GM23338 (cell line): Measurements from ENCODE around the gene PDCD11. TPM values are rescaled to one million over a fixed set of nuclear protein-coding genes. Genes with fewer than 3 reads are reported as not detected.

ENCODE experiments used
- ATAC-seq: fragments of 200-7000 bp; cut with Tn5 transposase; 3 replicates; pipeline ENCODE4 v1.9.1; 2020
- DNase-seq: peaks from one replicate; pipeline ENCODE4 v3.0.0-alpha.2; 2015; ENCODE audit warnings: low spot score
- H2AFZ ChIP-seq: fragments of 200-600 bp; sonication (generic); 2 replicates; pipeline ENCODE4 v1.8.0; 2016; ENCODE audit warnings: antibody characterized with exemption, mild to moderate bottlenecking, moderate library complexity
- H3F3A ChIP-seq: fragments of 200-600 bp; sonication (generic); replicated peaks from 2 replicates; pipeline ENCODE4 v1.8.0; 2017; ENCODE audit warnings: antibody characterized with exemption, mixed run types, low read depth
- H3K27ac ChIP-seq: fragments of 200-600 bp; sonication (generic); 2 replicates; pipeline ENCODE4 v1.6.1; 2016; ENCODE audit warnings: low read depth
- H3K27me3 ChIP-seq: fragments of 200-600 bp; sonication (generic); 2 replicates; pipeline ENCODE4 v1.8.0; 2016; ENCODE audit warnings: mild to moderate bottlenecking, mixed run types, moderate library complexity; ENCODE audit not compliant: insufficient read depth
- H3K36me3 ChIP-seq: fragments of 200-600 bp; sonication (generic); 2 replicates; pipeline ENCODE4 v1.8.0; 2016; ENCODE audit warnings: mild to moderate bottlenecking; ENCODE audit not compliant: insufficient read depth
- H3K4me1 ChIP-seq: fragments of 200-600 bp; sonication (generic); 2 replicates; pipeline ENCODE4 v1.8.0; 2016; ENCODE audit warnings: mild to moderate bottlenecking, moderate library complexity; ENCODE audit not compliant: insufficient read depth
- H3K4me2 ChIP-seq: fragments of 200-600 bp; sonication (generic); 2 replicates; pipeline ENCODE4 v1.7.1; 2017; ENCODE audit warnings: mixed run types
- H3K4me3 ChIP-seq: fragments of 200-600 bp; sonication (generic); 2 replicates; pipeline ENCODE4 v1.6.1; 2016; ENCODE audit warnings: mixed run types
- H3K79me2 ChIP-seq: fragments of 200-600 bp; sonication (generic); replicated peaks from 2 replicates; pipeline ENCODE4 v1.8.0; 2017; ENCODE audit warnings: mild to moderate bottlenecking; ENCODE audit not compliant: insufficient read depth
- H3K9me2 ChIP-seq: fragments of 200-600 bp; sonication (generic); 2 replicates; pipeline ENCODE4 v1.8.0; 2017; ENCODE audit not compliant: insufficient read depth
- H4K20me1 ChIP-seq: fragments of 200-600 bp; sonication (generic); replicated peaks from 2 replicates; pipeline ENCODE4 v1.8.0; 2017; ENCODE audit warnings: mild to moderate bottlenecking; ENCODE audit not compliant: insufficient read depth
- H3K27ac Mint-ChIP-seq: 2 replicates; pipeline ENCODE4 v1.8.0; 2020; ENCODE audit warnings: inconsistent platforms, mild to moderate bottlenecking, moderate library complexity, mixed read lengths
- H3K27me3 Mint-ChIP-seq: 3 replicates; pipeline ENCODE4 v1.8.0; 2022; ENCODE audit warnings: low read depth, mild to moderate bottlenecking, moderate library complexity, mixed read lengths, inconsistent platforms; ENCODE audit not compliant: insufficient read depth, poor library complexity
- H3K36me3 Mint-ChIP-seq: 3 replicates; pipeline ENCODE4 v1.8.0; 2021; ENCODE audit warnings: low read depth, mild to moderate bottlenecking, inconsistent platforms, moderate library complexity, mixed read lengths
- H3K4me1 Mint-ChIP-seq: 3 replicates; pipeline ENCODE4 v1.8.0; 2020; ENCODE audit warnings: mild to moderate bottlenecking, inconsistent platforms, mixed read lengths
- H3K4me3 Mint-ChIP-seq: 3 replicates; pipeline ENCODE4 v1.8.0; 2021; ENCODE audit warnings: moderate library complexity, mild to moderate bottlenecking, inconsistent platforms, mixed read lengths
- H3K9me3 Mint-ChIP-seq: 3 replicates; pipeline ENCODE4 v1.8.0; 2020; ENCODE audit warnings: moderate library complexity, mild to moderate bottlenecking, inconsistent platforms, mixed read lengths
- CREB1 ChIP-seq: fragments of 250-450 bp; sonication (Bioruptor Pico); IDR thresholded peaks from 2 replicates; pipeline ENCODE4 v1.5.0; 2020; ENCODE audit warnings: low read depth, mild to moderate bottlenecking, moderate library complexity
- ETS1 ChIP-seq: IDR thresholded peaks from 2 replicates; pipeline ENCODE4 v1.6.1; 2016; ENCODE audit warnings: antibody characterized with exemption
- EZH2 ChIP-seq: fragments of 200-600 bp; sonication (generic); IDR thresholded peaks from one replicate; pipeline ENCODE4 v1.8.0; 2017; ENCODE audit warnings: antibody characterized with exemption, mild to moderate bottlenecking, low read depth; ENCODE audit not compliant: unreplicated experiment
- EZH2phosphoT487 ChIP-seq: fragments of 200-600 bp; sonication (generic); IDR thresholded peaks from one replicate; pipeline ENCODE4 v1.8.1; 2018; ENCODE audit warnings: antibody characterized with exemption; ENCODE audit not compliant: unreplicated experiment
- JUNB ChIP-seq: IDR thresholded peaks from one replicate; pipeline ENCODE4 v1.6.1; 2016; ENCODE audit warnings: antibody characterized with exemption; ENCODE audit not compliant: unreplicated experiment
- NANOG ChIP-seq: IDR thresholded peaks from 2 replicates; pipeline ENCODE4 v1.6.1; 2016; ENCODE audit warnings: antibody characterized with exemption, borderline replicate concordance
- POLR2AphosphoS5 ChIP-seq: IDR thresholded peaks from 2 replicates; pipeline ENCODE4 v1.6.1; 2016; ENCODE audit warnings: antibody characterized with exemption, low read depth
- REST ChIP-seq: IDR thresholded peaks from one replicate; pipeline ENCODE4 v1.6.1; 2018; ENCODE audit warnings: antibody characterized with exemption; ENCODE audit not compliant: unreplicated experiment
- STAT1 ChIP-seq: IDR thresholded peaks from one replicate; pipeline ENCODE4 v1.6.1; 2016; ENCODE audit warnings: antibody characterized with exemption; ENCODE audit not compliant: unreplicated experiment
- ZNF114 ChIP-seq: fragments of 250-450 bp; sonication (Bioruptor Pico); IDR thresholded peaks from 2 replicates; pipeline ENCODE4 v1.5.0; 2020; ENCODE audit warnings: mild to moderate bottlenecking, moderate library complexity
- ZNF331 ChIP-seq: fragments of 250-450 bp; sonication (Bioruptor Pico); IDR thresholded peaks from 2 replicates; pipeline ENCODE4 v1.5.0; 2020; ENCODE audit warnings: low read depth, mild to moderate bottlenecking, moderate library complexity
- polyA plus RNA-seq: library from polyadenylated mRNA; unstranded; fragments of >200 nt; fragmentation: Nextera tagmentation; extraction: Ambion mirVana; gene quantifications from 2 replicates; pipeline ENCODE4 v1.2.1, GENCODE V29; 2016
- total RNA-seq: library from RNA; depleted of rRNA; stranded (reverse); fragments of >200 nt; shearing (Covaris generic); gene quantifications from 2 replicates; pipeline ENCODE4 v1.2.3, GENCODE V29; 2014
- TF ChIP-seq, protein P1 (sequence below), 2 experiments: fragments of 200-600 bp in 1 of 2; sonication (generic) in 1 of 2; conservative IDR thresholded peaks; 2 replicates each; pipeline versions ENCODE4 v1.5.1 to v1.6.1; 2016 to 2017; ENCODE audit warnings: antibody characterized with exemption in 2 of 2, low read depth in 2 of 2, mild to moderate bottlenecking in 2 of 2, moderate library complexity in 1 of 2
- TF ChIP-seq, protein P2 (sequence below): fragments of 250-450 bp; sonication (Bioruptor Pico); IDR thresholded peaks from 2 replicates; pipeline ENCODE4 v1.5.0; 2020; ENCODE audit warnings: mild to moderate bottlenecking, moderate library complexity

Gene PDCD11
- total and polyA plus RNA-seq, 2 experiments from 2014 or later: 82.1 to 87.8 TPM

DNA sequence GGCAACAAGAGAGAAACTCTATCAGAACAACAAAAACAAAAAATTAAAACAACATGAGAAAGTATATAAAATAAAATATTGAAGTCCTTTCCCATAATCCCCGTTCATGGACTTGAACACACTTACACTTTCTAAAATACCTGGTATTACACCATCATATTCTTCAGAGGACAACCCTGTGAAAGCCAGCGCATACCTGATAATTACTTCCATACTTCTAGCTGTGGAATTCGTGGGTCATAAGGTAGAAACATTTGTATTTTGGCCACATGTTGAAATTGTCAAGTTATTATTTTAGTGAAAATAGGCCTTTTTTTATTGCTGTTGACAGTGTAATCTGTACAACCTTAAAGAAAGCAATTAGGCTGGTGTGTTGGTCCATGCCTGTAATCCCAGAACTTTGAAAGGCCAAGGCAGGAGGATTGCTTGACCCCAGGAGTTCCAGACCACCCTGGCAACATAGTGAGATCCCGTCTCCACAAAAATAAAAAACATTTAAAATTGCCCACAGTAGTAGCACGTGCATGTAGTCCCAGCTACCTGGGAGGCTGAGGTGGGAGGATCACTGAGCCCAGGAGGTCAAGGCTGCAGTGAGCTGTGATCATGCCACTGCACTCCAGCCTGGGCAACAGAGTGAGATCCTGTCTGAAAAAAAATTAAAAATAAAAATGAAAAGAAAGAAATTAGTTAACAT is 40.4 kb upstream of the PDCD11 start:
- ATAC-seq (no peak), DNase-seq (no peak)
- Histone ChIP-seq H3F3A (no peaks in the 10 kb centered on the region), H3K36me3 (no peaks in the 10 kb centered on the region), H2AFZ (no peak overlapping the region), H3K9me2 (no peaks in the 10 kb centered on the region), H3K27ac (no peak overlapping the region), H4K20me1 (no peaks in the 10 kb centered on the region), H3K4me3 (no peak overlapping the region), H3K4me1 (peaks cover 5% of the 10 kb centered on the region), H3K4me2 (no peak overlapping the region), H3K79me2 (no peaks in the 10 kb centered on the region), H3K27me3 (no peaks in the 10 kb centered on the region)
- Mint-ChIP-seq H3K9me3 (no peaks in the 10 kb centered on the region), H3K4me3 (no peak overlapping the region), H3K4me1 (peaks cover 3% of the 10 kb centered on the region; the same call in 1 of the 3 replicates), H3K27me3 (peaks cover 5% of the 10 kb centered on the region), H3K36me3 (no peaks in the 10 kb centered on the region; the same call in 2 of the 3 replicates), H3K27ac (no peak overlapping the region)
- TF ChIP-seq NANOG (no peak), CREB1 (CRISPR knock-in tag) (no peak), ETS1 (no peak), ZNF114 (CRISPR knock-in tag) (no peak), REST (no peak), STAT1 (no peak), POLR2AphosphoS5 (no peak), EZH2 (no peak), EZH2phosphoT487 (no peak), ZNF331 (CRISPR knock-in tag) (no peak), JUNB (no peak)
- TF ChIP-seq, protein P1, sequence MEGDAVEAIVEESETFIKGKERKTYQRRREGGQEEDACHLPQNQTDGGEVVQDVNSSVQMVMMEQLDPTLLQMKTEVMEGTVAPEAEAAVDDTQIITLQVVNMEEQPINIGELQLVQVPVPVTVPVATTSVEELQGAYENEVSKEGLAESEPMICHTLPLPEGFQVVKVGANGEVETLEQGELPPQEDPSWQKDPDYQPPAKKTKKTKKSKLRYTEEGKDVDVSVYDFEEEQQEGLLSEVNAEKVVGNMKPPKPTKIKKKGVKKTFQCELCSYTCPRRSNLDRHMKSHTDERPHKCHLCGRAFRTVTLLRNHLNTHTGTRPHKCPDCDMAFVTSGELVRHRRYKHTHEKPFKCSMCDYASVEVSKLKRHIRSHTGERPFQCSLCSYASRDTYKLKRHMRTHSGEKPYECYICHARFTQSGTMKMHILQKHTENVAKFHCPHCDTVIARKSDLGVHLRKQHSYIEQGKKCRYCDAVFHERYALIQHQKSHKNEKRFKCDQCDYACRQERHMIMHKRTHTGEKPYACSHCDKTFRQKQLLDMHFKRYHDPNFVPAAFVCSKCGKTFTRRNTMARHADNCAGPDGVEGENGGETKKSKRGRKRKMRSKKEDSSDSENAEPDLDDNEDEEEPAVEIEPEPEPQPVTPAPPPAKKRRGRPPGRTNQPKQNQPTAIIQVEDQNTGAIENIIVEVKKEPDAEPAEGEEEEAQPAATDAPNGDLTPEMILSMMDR (conservative IDR thresholded peaks at IDR 0.05; ENCODE audit: low read depth in 2 of 2): no peak
- TF ChIP-seq, protein P2, sequence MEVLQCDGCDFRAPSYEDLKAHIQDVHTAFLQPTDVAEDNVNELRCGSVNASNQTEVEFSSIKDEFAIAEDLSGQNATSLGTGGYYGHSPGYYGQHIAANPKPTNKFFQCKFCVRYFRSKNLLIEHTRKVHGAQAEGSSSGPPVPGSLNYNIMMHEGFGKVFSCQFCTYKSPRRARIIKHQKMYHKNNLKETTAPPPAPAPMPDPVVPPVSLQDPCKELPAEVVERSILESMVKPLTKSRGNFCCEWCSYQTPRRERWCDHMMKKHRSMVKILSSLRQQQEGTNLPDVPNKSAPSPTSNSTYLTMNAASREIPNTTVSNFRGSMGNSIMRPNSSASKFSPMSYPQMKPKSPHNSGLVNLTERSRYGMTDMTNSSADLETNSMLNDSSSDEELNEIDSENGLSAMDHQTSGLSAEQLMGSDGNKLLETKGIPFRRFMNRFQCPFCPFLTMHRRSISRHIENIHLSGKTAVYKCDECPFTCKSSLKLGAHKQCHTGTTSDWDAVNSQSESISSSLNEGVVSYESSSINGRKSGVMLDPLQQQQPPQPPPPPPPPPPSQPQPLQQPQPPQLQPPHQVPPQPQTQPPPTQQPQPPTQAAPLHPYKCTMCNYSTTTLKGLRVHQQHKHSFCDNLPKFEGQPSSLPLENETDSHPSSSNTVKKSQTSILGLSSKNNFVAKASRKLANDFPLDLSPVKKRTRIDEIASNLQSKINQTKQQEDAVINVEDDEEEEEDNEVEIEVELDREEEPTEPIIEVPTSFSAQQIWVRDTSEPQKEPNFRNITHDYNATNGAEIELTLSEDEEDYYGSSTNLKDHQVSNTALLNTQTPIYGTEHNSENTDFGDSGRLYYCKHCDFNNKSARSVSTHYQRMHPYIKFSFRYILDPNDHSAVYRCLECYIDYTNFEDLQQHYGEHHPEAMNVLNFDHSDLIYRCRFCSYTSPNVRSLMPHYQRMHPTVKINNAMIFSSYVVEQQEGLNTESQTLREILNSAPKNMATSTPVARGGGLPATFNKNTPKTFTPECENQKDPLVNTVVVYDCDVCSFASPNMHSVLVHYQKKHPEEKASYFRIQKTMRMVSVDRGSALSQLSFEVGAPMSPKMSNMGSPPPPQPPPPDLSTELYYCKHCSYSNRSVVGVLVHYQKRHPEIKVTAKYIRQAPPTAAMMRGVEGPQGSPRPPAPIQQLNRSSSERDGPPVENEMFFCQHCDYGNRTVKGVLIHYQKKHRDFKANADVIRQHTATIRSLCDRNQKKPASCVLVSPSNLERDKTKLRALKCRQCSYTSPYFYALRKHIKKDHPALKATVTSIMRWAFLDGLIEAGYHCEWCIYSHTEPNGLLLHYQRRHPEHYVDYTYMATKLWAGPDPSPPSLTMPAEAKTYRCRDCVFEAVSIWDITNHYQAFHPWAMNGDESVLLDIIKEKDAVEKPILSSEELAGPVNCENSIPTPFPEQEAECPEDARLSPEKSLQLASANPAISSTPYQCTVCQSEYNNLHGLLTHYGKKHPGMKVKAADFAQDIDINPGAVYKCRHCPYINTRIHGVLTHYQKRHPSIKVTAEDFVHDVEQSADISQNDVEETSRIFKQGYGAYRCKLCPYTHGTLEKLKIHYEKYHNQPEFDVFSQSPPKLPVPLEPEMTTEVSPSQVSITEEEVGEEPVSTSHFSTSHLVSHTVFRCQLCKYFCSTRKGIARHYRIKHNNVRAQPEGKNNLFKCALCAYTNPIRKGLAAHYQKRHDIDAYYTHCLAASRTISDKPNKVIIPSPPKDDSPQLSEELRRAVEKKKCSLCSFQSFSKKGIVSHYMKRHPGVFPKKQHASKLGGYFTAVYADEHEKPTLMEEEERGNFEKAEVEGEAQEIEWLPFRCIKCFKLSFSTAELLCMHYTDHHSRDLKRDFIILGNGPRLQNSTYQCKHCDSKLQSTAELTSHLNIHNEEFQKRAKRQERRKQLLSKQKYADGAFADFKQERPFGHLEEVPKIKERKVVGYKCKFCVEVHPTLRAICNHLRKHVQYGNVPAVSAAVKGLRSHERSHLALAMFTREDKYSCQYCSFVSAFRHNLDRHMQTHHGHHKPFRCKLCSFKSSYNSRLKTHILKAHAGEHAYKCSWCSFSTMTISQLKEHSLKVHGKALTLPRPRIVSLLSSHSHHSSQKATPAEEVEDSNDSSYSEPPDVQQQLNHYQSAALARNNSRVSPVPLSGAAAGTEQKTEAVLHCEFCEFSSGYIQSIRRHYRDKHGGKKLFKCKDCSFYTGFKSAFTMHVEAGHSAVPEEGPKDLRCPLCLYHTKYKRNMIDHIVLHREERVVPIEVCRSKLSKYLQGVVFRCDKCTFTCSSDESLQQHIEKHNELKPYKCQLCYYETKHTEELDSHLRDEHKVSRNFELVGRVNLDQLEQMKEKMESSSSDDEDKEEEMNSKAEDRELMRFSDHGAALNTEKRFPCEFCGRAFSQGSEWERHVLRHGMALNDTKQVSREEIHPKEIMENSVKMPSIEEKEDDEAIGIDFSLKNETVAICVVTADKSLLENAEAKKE (CRISPR knock-in tag): no peak
